ENCODE measurements around the gene ANKRD49. TPM values are rescaled to one million over a fixed set of nuclear protein-coding genes. Genes with fewer than 3 reads are reported as not detected.

Gene ANKRD49
- total RNA-seq, 1 donor from 2014 or later: 8.1 TPM

GRCh38 chr11:94526645-94527438 lies 33.1 kb downstream of the ANKRD49 start:
- Mint-ChIP-seq H3K9me3 (ENCODE audit: unreplicated experiment) (no peaks in the 10 kb centered on the region), H3K27me3 (ENCODE audit: unreplicated experiment) (no peaks in the 10 kb centered on the region), H3K4me1 (ENCODE audit: unreplicated experiment) (no peaks in the 10 kb centered on the region), H3K4me3 (ENCODE audit: unreplicated experiment) (no peak overlapping the region), H3K36me3 (ENCODE audit: low read depth, unreplicated experiment) (no peaks in the 10 kb centered on the region), H3K27ac (ENCODE audit: unreplicated experiment) (no peak overlapping the region)
- TF ChIP-seq CTCF (IDR thresholded peaks at IDR 0.05; ENCODE audit: unreplicated experiment): no peak
- DNase-seq (ENCODE audit: low spot score): no peak

- Mint-ChIP-seq H3K36me3 (ENCODE audit: low read depth, unreplicated experiment) (no peaks in the 10 kb centered on the region), H3K4me1 (ENCODE audit: unreplicated experiment) (peaks cover under 1% of the 10 kb centered on the region), H3K27ac (ENCODE audit: unreplicated experiment) (no peak overlapping the region), H3K27me3 (ENCODE audit: unreplicated experiment) (no peaks in the 10 kb centered on the region), H3K9me3 (ENCODE audit: unreplicated experiment) (no peaks in the 10 kb centered on the region), H3K4me3 (ENCODE audit: unreplicated experiment) (no peak overlapping the region)
- no peak for DNase-seq (ENCODE audit: low spot score)
- no peak for TF ChIP-seq CTCF (IDR thresholded peaks at IDR 0.05; ENCODE audit: unreplicated experiment)
Observed at GRCh38 chr11:94528551-94528950, 34.8 kb downstream of the ANKRD49 start.

GRCh38 chr11:94532211-94532610 lies 38.4 kb downstream of the ANKRD49 start:
- Mint-ChIP-seq H3K4me3 (ENCODE audit: unreplicated experiment) (no peak overlapping the region), H3K36me3 (ENCODE audit: low read depth, unreplicated experiment) (no peaks in the 10 kb centered on the region), H3K27ac (ENCODE audit: unreplicated experiment) (no peak overlapping the region), H3K9me3 (ENCODE audit: unreplicated experiment) (no peaks in the 10 kb centered on the region), H3K4me1 (ENCODE audit: unreplicated experiment) (peaks cover 3% of the 10 kb centered on the region), H3K27me3 (ENCODE audit: unreplicated experiment) (no peaks in the 10 kb centered on the region)
- TF ChIP-seq CTCF (IDR thresholded peaks at IDR 0.05; ENCODE audit: unreplicated experiment): no peak
- no peak for DNase-seq (ENCODE audit: low spot score)

GRCh38 chr11:94533206-94533605 lies 39.4 kb downstream of the ANKRD49 start:
- no peak for TF ChIP-seq CTCF (IDR thresholded peaks at IDR 0.05; ENCODE audit: unreplicated experiment)
- Mint-ChIP-seq H3K27ac (ENCODE audit: unreplicated experiment) (no peak overlapping the region), H3K4me1 (ENCODE audit: unreplicated experiment) (peaks cover 3% of the 10 kb centered on the region), H3K4me3 (ENCODE audit: unreplicated experiment) (no peak overlapping the region), H3K36me3 (ENCODE audit: low read depth, unreplicated experiment) (no peaks in the 10 kb centered on the region), H3K27me3 (ENCODE audit: unreplicated experiment) (no peaks in the 10 kb centered on the region), H3K9me3 (ENCODE audit: unreplicated experiment) (no peaks in the 10 kb centered on the region)
- DNase-seq (ENCODE audit: low spot score): no peak
